Fibroblast of pulmonary artery (primary cell): ENCODE measurements around the gene ZSWIM4.

Source experiments
- DNase-seq: peaks from one replicate; pipeline ENCODE4 v3.0.0-alpha.2; 2010; ENCODE audit warnings: low read depth
- H3K4me3 ChIP-seq: replicated peaks from 2 replicates; pipeline ENCODE4 v1.5.1; 2011; ENCODE audit warnings: low read depth, mild to moderate bottlenecking, control low read depth, low read length, moderate library complexity
- TF ChIP-seq, protein P1 (sequence below): IDR thresholded peaks from 2 replicates; pipeline ENCODE4 v1.5.1; 2011; ENCODE audit warnings: mild to moderate bottlenecking, control low read depth, low read length, inconsistent platforms; ENCODE audit errors: missing control alignments

Gene ZSWIM4

DNA sequence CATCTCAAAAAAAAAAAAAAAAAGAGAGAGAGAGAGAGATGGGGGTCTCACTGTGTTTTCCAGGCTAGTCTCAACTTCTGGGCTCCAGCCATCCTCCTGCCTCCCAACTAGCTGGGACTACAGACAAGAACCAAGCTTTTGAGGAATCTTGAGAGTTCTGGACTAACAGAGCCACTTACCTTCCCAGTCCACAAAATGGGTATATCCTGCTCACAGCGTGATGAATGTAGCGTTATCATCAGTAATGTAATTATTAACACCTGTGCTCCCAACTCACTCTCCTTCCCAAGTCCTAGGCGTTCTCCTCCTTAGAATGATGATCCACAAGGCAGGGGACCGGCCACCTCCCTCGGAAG lies 77.1 kb downstream of the ZSWIM4 start:
- no peak for DNase-seq
- TF ChIP-seq, protein P1, sequence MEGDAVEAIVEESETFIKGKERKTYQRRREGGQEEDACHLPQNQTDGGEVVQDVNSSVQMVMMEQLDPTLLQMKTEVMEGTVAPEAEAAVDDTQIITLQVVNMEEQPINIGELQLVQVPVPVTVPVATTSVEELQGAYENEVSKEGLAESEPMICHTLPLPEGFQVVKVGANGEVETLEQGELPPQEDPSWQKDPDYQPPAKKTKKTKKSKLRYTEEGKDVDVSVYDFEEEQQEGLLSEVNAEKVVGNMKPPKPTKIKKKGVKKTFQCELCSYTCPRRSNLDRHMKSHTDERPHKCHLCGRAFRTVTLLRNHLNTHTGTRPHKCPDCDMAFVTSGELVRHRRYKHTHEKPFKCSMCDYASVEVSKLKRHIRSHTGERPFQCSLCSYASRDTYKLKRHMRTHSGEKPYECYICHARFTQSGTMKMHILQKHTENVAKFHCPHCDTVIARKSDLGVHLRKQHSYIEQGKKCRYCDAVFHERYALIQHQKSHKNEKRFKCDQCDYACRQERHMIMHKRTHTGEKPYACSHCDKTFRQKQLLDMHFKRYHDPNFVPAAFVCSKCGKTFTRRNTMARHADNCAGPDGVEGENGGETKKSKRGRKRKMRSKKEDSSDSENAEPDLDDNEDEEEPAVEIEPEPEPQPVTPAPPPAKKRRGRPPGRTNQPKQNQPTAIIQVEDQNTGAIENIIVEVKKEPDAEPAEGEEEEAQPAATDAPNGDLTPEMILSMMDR = no peak
- H3K4me3 ChIP-seq = no peak overlapping the region

DNA sequence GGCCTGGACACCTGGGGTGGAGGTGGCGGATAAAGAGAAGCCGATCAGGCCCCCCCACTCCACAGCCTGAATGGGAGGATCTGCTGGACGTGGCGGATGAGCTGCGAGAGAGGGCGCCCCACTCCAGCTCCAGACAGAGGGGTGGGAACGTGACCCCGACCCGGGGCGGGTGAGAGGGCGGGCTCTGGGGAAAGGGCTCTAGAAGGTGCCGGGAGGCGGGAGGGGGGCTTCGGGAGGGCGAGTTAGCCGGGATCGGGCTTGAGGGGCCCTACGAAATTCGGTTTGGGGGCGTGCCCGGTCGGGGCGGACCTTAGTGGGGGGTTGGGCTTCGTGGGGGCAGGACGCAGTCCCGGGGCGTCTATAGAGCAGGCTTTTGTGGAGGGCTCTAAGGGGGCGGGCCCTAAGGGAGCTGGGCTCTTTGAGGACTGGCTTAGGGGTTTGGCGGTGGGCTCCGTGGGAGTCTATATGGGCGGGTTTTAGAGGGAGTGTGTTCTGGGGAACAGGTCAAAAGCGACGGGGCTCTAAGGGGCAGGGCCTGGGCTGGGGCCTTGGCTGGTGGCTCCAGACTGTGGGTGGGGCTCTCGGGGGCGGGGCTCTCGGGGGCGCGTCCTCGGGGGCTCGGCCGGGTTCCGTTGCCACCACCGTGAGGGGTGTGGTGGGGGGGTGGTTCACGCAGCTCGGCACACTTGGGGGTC lies 77.6 kb downstream of the ZSWIM4 start:
- TF ChIP-seq, protein P1 = no peak
- peak overlapping the region; percentile 19 for H3K4me3 ChIP-seq
- no peak for DNase-seq

DNA sequence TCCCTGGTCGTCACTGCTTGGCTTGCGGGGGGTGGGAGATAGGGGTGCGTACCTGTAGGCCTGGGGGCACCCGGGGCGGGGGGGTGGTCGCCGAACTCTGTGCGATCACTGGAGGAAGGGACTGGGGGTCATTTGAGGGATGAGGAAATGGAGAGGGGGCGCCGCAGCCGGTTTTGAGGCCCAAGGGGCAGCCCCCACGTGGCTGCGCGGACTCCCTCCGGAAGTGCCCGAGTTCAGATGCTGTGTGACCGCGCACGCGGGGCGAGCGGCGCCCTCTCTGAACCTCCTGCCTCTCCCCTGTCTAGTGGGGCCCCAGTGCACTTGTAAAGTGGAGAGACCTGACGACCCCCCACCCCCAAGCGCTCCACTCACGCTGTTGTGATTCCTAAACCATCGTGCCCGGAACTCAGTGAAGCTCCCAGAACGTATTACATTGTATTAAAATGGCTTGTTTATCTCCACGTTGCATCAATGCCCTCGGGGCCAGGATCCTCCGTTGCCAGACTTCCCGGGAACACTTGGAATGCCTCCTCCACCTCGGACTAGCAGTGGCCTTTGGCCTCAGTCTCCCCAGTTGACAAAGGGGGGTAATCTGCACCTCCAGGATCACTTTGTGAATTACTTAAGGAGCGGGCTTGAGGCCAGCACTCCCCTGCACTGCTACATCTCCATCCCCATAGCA lies 78.7 kb downstream of the ZSWIM4 start:
- no peak for DNase-seq
- TF ChIP-seq, protein P1 = no peak
- no peak overlapping the region for H3K4me3 ChIP-seq

DNA sequence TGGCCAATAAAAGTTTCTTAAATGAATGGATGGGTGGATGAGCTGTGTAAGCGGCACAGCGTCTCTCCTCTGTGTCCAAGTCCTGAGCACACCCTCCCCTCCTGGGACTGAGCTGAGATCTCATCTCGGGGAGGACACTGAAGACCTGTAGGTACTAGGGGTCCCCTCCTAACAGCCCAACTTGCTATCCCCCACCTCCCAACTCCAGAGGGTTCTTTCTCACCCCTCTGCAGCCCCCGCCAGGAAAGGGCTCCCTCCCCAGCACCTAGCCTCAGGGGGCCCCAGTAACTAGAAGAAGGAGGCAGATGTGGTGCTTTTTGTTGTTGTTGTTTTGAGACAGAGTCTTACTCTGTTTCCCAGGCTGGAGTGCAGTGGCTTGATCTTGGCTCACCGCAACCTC lies 80.6 kb downstream of the ZSWIM4 start:
- DNase-seq = no peak
- TF ChIP-seq, protein P1 = no peak
- no peak overlapping the region for H3K4me3 ChIP-seq

DNA sequence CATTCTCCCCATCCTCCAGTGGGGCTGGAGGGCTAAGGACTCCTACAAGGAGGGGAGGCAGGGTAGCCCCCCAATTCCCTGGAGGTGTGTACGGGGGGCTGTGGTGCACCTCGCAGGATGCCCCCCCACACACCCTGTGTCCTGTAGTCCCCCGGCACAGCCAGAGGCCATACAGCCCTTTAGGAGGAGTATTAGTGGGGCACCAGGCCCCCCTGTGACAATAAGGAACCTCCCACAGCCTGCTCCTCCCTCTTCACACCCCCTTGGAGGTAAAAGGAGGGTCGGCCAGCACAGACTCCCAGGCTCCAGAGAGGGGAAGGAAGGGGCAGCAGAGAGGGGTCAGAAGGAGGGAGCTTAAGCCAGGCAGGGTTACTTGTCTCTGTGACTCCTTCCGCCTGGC lies 81.6 kb downstream of the ZSWIM4 start, which contains the start of gene NANOS3:
Gene NANOS3 (plus strand): TSS at position 301 of the 400 bp plus-strand sequence. CDS start 115 bp downstream, outside the sequence.
- no peak for DNase-seq
- no peak within 1 kb of the TSS for H3K4me3 ChIP-seq
- TF ChIP-seq, protein P1 = no peak

DNA sequence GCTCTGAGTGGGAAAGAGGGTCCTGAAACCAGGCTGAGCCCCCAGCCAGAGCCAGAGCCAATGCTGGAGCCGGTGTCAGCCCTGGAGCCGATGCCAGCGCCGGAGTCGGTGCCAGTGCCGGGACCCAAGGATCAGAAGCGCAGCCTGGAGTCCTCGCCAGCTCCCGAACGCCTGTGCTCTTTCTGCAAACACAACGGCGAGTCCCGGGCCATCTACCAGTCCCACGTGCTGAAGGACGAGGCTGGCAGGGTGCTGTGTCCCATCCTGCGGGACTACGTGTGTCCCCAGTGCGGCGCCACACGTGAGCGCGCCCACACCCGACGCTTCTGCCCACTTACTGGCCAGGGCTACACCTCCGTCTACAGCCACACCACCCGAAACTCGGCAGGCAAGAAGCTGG lies 82.1 kb downstream of the ZSWIM4 start:
- TF ChIP-seq, protein P1 = no peak
- H3K4me3 ChIP-seq = no peak overlapping the region
- DNase-seq = no peak
